IMR-90 (cell line): Measurements from ENCODE around the gene TENM3. TPM values are rescaled to one million over a fixed set of nuclear protein-coding genes. Genes with fewer than 3 reads are reported as not detected.

Source experiments
- ATAC-seq: fragments of 200-7000 bp; cut with Tn5 transposase; 2 replicates; pipeline ENCODE4 v1.9.1; 2020; ENCODE audit warnings: low read depth, mild to moderate bottlenecking, moderate library complexity
- BruUV-seq: library from RNA; stranded (reverse); fragments of 400-500 nt; replicated peaks from 2 replicates; lab custom pipeline; 2021; lab: Mats Ljungman, UMichigan
- CTCF ChIA-PET: fragments of 300-600 bp; formaldehyde crosslinking; extraction: SDS; loops from one replicate; lab custom pipeline; 2021; ENCODE audit warnings: antibody characterized with exemption; lab: Yijun Ruan, JAX
- POLR2A ChIA-PET: fragments of 300-600 bp; sonication (Branson Sonifier 250); formaldehyde crosslinking; loops from one replicate; lab custom pipeline; 2022; ENCODE audit warnings: antibody characterized with exemption; ENCODE audit not compliant: unreplicated experiment; lab: Charles Lee
- DNase-seq: peaks from one replicate; pipeline ENCODE4 v3.0.0; 2013
- H2AFZ ChIP-seq: replicated peaks from 2 replicates; pipeline ENCODE3; 2013; ENCODE audit warnings: low read length, mild to moderate bottlenecking; ENCODE audit not compliant: poor library complexity
- H2AK5ac ChIP-seq: 2 replicates; pipeline ENCODE4 v1.6.1; 2013; ENCODE audit warnings: low read depth, low read length, inconsistent platforms
- H2AK9ac ChIP-seq: replicated peaks from 2 replicates; pipeline ENCODE3; 2013; ENCODE audit warnings: mild to moderate bottlenecking, low read depth, low read length, moderate library complexity; ENCODE audit not compliant: poor library complexity
- H2BK120ac ChIP-seq: 2 replicates; pipeline ENCODE4 v1.6.1; 2013; ENCODE audit warnings: low read depth, low read length, inconsistent platforms
- H2BK15ac ChIP-seq: 3 replicates; pipeline ENCODE4 v1.6.1; 2013; ENCODE audit warnings: low read depth, low read length, inconsistent platforms
- H2BK20ac ChIP-seq: 2 replicates; pipeline ENCODE4 v1.6.1; 2013; ENCODE audit warnings: low read depth, mild to moderate bottlenecking, inconsistent platforms, low read length, moderate library complexity
- H2BK5ac ChIP-seq: 2 replicates; pipeline ENCODE4 v1.6.1; 2013; ENCODE audit warnings: mild to moderate bottlenecking, low read depth, low read length, inconsistent platforms; ENCODE audit not compliant: poor library complexity, severe bottlenecking
- H3K14ac ChIP-seq: replicated peaks from 2 replicates; pipeline ENCODE4 v1.6.1; 2013; ENCODE audit warnings: low read depth, low read length, inconsistent platforms
- H3K18ac ChIP-seq: 2 replicates; pipeline ENCODE4 v1.6.1; 2013; ENCODE audit warnings: low read depth, low read length, control low read depth
- H3K23ac ChIP-seq: 2 replicates; pipeline ENCODE4 v1.6.1; 2013; ENCODE audit warnings: low read depth, low read length, inconsistent platforms
- H3K27ac ChIP-seq: 2 replicates; pipeline ENCODE4 v1.5.1; 2013; ENCODE audit warnings: mild to moderate bottlenecking, control low read depth, low read length; ENCODE audit not compliant: insufficient read depth
- H3K27me3 ChIP-seq: 2 replicates; pipeline ENCODE4 v1.6.1; 2013; ENCODE audit warnings: low read length; ENCODE audit not compliant: control insufficient read depth, insufficient read depth
- H3K36me3 ChIP-seq: 2 replicates; pipeline ENCODE4 v1.6.1; 2013; ENCODE audit warnings: low read length, mixed read lengths; ENCODE audit not compliant: control insufficient read depth, insufficient read depth
- H3K4ac ChIP-seq: 2 replicates; pipeline ENCODE4 v1.6.1; 2013; ENCODE audit warnings: low read depth, low read length, inconsistent platforms
- H3K4me1 ChIP-seq: 2 replicates; pipeline ENCODE4 v1.6.1; 2013; ENCODE audit warnings: low read length, mixed read lengths; ENCODE audit not compliant: control insufficient read depth, insufficient read depth
- H3K4me2 ChIP-seq: 2 replicates; pipeline ENCODE4 v1.6.1; 2013; ENCODE audit warnings: low read depth, mild to moderate bottlenecking, control low read depth, low read length, moderate library complexity
- H3K4me3 ChIP-seq: 2 replicates; pipeline ENCODE4 v1.5.1; 2013; ENCODE audit warnings: low read depth, mild to moderate bottlenecking, control low read depth, low read length, moderate library complexity; ENCODE audit not compliant: insufficient read depth
- H3K56ac ChIP-seq: 2 replicates; pipeline ENCODE4 v1.6.1; 2013; ENCODE audit warnings: low read length, inconsistent platforms; ENCODE audit not compliant: insufficient read depth; ENCODE audit errors: extremely low read depth
- H3K79me1 ChIP-seq, 2 experiments: 2 replicates each; pipeline ENCODE4 v1.6.1; 2013; ENCODE audit warnings: low read length in 2 of 2, inconsistent platforms in 1 of 2, low read depth in 1 of 2
- H3K9ac ChIP-seq: 2 replicates; pipeline ENCODE4 v1.6.1; 2013; ENCODE audit warnings: low read depth, low read length, control low read depth
- H3K9me1 ChIP-seq: 2 replicates; pipeline ENCODE4 v1.6.1; 2013; ENCODE audit warnings: low read length, inconsistent platforms; ENCODE audit not compliant: insufficient read depth
- H3K9me3 ChIP-seq: 2 replicates; pipeline ENCODE4 v1.6.1; 2013; ENCODE audit warnings: low read length; ENCODE audit not compliant: control insufficient read depth, insufficient read depth
- H4K20me1 ChIP-seq: 2 replicates; pipeline ENCODE4 v1.6.1; 2013; ENCODE audit warnings: low read length, inconsistent platforms; ENCODE audit not compliant: insufficient read depth
- H4K5ac ChIP-seq: 2 replicates; pipeline ENCODE4 v1.6.1; 2013; ENCODE audit warnings: mild to moderate bottlenecking, low read depth, low read length, control low read depth
- H4K8ac ChIP-seq, 2 experiments: 2 replicates each; pipeline ENCODE4 v1.6.1; 2013; ENCODE audit warnings: low read depth in 2 of 2, low read length in 2 of 2, control low read depth in 1 of 2, inconsistent platforms in 1 of 2
- H4K91ac ChIP-seq: 2 replicates; pipeline ENCODE4 v1.6.1; 2013; ENCODE audit warnings: low read depth, low read length, inconsistent platforms; ENCODE audit not compliant: insufficient read depth
- BHLHE40 ChIP-seq: fragments of 150-350 bp; IDR thresholded peaks from 2 replicates; pipeline ENCODE4 v1.6.1; 2016; ENCODE audit warnings: mild to moderate bottlenecking, low read depth, low read length
- CEBPB ChIP-seq: IDR thresholded peaks from 2 replicates; pipeline ENCODE4 v1.6.1; 2012; ENCODE audit warnings: low read depth, low read length, improper control_type of control experiment
- CTCF ChIP-seq: conservative IDR thresholded peaks from 2 replicates; pipeline ENCODE4 v1.5.1; 2012; ENCODE audit warnings: mild to moderate bottlenecking, low read depth, low read length, improper control_type of control experiment
- ELK1 ChIP-seq: fragments of 150-350 bp; IDR thresholded peaks from 2 replicates; pipeline ENCODE4 v1.6.1; 2016; ENCODE audit warnings: low read depth, mild to moderate bottlenecking, low read length, moderate library complexity, borderline replicate concordance
- FOS ChIP-seq: fragments of 150-350 bp; IDR thresholded peaks from 2 replicates; pipeline ENCODE4 v1.6.1; 2016; ENCODE audit warnings: low read depth, low read length
- MAZ ChIP-seq: IDR thresholded peaks from 2 replicates; pipeline ENCODE4 v1.6.1; 2012; ENCODE audit warnings: low read depth, mild to moderate bottlenecking, low read length, improper control_type of control experiment, moderate library complexity, borderline replicate concordance
- RCOR1 ChIP-seq: IDR thresholded peaks from 2 replicates; pipeline ENCODE4 v1.6.1; 2012; ENCODE audit warnings: mild to moderate bottlenecking, low read length, improper control_type of control experiment; ENCODE audit not compliant: insufficient replicate concordance
- SMC3 ChIP-seq: fragments of 150-350 bp; IDR thresholded peaks from 2 replicates; pipeline ENCODE4 v1.6.1; 2016; ENCODE audit warnings: low read depth, mild to moderate bottlenecking, antibody characterized with exemption, low read length, moderate library complexity
- WGBS, 2 experiments: methylation state at CpG; one replicate each; pipeline versions ENCODE4 v1.1.5 to v1.1.7; 2013; ENCODE audit warnings: missing lambda C conversion rate in 2 of 2; ENCODE audit not compliant: insufficient read length in 1 of 2; ENCODE audit errors: extremely low coverage in 2 of 2; 5-methylcytosine and 5-hydroxymethylcytosine counted together
- dilution Hi-C: fragments of 300-500 bp; cut with HindIII; formaldehyde crosslinking; loops from one replicate; pipeline ENCODE4 v1.14.3; 2018; ENCODE audit warnings: low sequenced_read_pairs; ENCODE audit not compliant: unreplicated experiment
- in situ Hi-C: fragments of 300-500 bp; cut with MboI; formaldehyde crosslinking; loops from 3 replicates; pipeline ENCODE4 v1.14.3; 2019; ENCODE audit warnings: low sequenced_read_pairs, inconsistent platforms, mixed read lengths
- intact Hi-C: fragments of 100-400 bp; cut with micrococcal nuclease; formaldehyde crosslinking; loops from 2 replicates; pipeline ENCODE4 v1.10.0; 2022
- polyA plus RNA-seq, 3 experiments: library from polyadenylated mRNA; depleted of rRNA; stranded (reverse); fragments of >200 nt; gene quantifications; 2 replicates each; pipeline ENCODE4 v1.2.3, GENCODE V29; 2012; ENCODE audit warnings: low replicate concordance in 1 of 3
- total RNA-seq: library from RNA; depleted of rRNA; stranded (reverse); fragments of >200 nt; gene quantifications from 2 replicates; pipeline ENCODE4 v1.2.3, GENCODE V29; 2012

Gene TENM3
- total and polyA plus RNA-seq, 2 of the 4 experiments (the other 2 are of a cell fraction): 29.9 to 173 TPM

GRCh38 chr4:182276210-182277109 lies 33.3 kb downstream of the TENM3 start:
- no peak overlapping the region for H4K5ac ChIP-seq
- no peak overlapping the region for H2AK9ac ChIP-seq
- no peak overlapping the region for H2BK20ac ChIP-seq
- DNase-seq (no peak), ATAC-seq (peak; percentile 57)
- no peak overlapping the region for H3K4me3 ChIP-seq
- no peaks in the 10 kb centered on the region for H4K20me1 ChIP-seq
- no peak overlapping the region for H3K18ac ChIP-seq
- no peak overlapping the region for H3K23ac ChIP-seq
- H3K9me1 ChIP-seq: no peaks in the 10 kb centered on the region; the same call in 1 of the 2 replicates
- no peak overlapping the region for H3K9ac ChIP-seq
- no TSS peak for BruUV-seq
- H2BK120ac ChIP-seq: no peak overlapping the region
- no peak overlapping the region for H2AFZ ChIP-seq
- no peak overlapping the region for H4K8ac ChIP-seq
- peaks cover 8% of the 10 kb centered on the region; the same call in 1 of the 2 replicates for H3K4me1 ChIP-seq
- H3K4ac ChIP-seq: no peak overlapping the region
- H3K4me2 ChIP-seq: peak overlapping the region; percentile 35; the same call in 1 of the 2 replicates
- intact Hi-C loops (no loop called here), in situ Hi-C loops (no loop called here), dilution Hi-C loops (no loop called here)
- ChIA-PET POLR2A (no interaction called here), CTCF (interaction anchor here (0.5 kb wide), 1 partner anchor 706 kb away, joined by 3 read pairs; no protein-coding TSS in a partner anchor)
- H3K36me3 ChIP-seq: no peaks in the 10 kb centered on the region
- H2AK5ac ChIP-seq: no peak overlapping the region
- no peak overlapping the region for H2BK15ac ChIP-seq
- H2BK5ac ChIP-seq: no peak overlapping the region
- no peaks in the 10 kb centered on the region for H3K27me3 ChIP-seq
- H3K27ac ChIP-seq: no peak overlapping the region
- H3K9me3 ChIP-seq: no peaks in the 10 kb centered on the region
- TF ChIP-seq BHLHE40 (no peak), RCOR1 (no peak), CTCF (no peak), ELK1 (no peak), MAZ (no peak), SMC3 (no peak), CEBPB (no peak), FOS (no peak)
- 0 out of 4 replicates have a peak, but pooled peaks cover 0 to 5% of the 10 kb centered on the region in 2 experiments for H3K79me1 ChIP-seq
- H3K56ac ChIP-seq: no peak overlapping the region
- H3K14ac ChIP-seq: no peak overlapping the region
- WGBS, 2 experiments: no CpG with 5 or more reads among the region's 11 CpGs
- no peak overlapping the region for H4K91ac ChIP-seq
